Stimulated activated naive CD8-positive, alpha-beta T cell treated with anti-CD3 and anti-CD28 coated beads, Interleukin-15, Interleukin-2, amounts not matched to agents 100 ng/mL and 50 ng/mL, for 24 hours (primary cell): ENCODE results near the gene RAPGEF1.

ENCODE experiments used
- H3K27ac Mint-ChIP-seq: one replicate; pipeline ENCODE4 v1.8.0; 2021; ENCODE audit warnings: mild to moderate bottlenecking, mixed read lengths
- H3K27me3 Mint-ChIP-seq: one replicate; pipeline ENCODE4 v1.8.0; 2021; ENCODE audit warnings: mixed read lengths
- H3K36me3 Mint-ChIP-seq: one replicate; pipeline ENCODE4 v1.8.0; 2021; ENCODE audit warnings: low read depth, mixed read lengths
- H3K4me1 Mint-ChIP-seq: one replicate; pipeline ENCODE4 v1.8.0; 2021; ENCODE audit warnings: low read depth, mixed read lengths
- H3K4me3 Mint-ChIP-seq: one replicate; pipeline ENCODE4 v1.8.0; 2021; ENCODE audit warnings: mild to moderate bottlenecking, mixed read lengths
- H3K9me3 Mint-ChIP-seq: one replicate; pipeline ENCODE4 v1.8.0; 2021; ENCODE audit warnings: mixed read lengths

The RAPGEF1 gene

DNA sequence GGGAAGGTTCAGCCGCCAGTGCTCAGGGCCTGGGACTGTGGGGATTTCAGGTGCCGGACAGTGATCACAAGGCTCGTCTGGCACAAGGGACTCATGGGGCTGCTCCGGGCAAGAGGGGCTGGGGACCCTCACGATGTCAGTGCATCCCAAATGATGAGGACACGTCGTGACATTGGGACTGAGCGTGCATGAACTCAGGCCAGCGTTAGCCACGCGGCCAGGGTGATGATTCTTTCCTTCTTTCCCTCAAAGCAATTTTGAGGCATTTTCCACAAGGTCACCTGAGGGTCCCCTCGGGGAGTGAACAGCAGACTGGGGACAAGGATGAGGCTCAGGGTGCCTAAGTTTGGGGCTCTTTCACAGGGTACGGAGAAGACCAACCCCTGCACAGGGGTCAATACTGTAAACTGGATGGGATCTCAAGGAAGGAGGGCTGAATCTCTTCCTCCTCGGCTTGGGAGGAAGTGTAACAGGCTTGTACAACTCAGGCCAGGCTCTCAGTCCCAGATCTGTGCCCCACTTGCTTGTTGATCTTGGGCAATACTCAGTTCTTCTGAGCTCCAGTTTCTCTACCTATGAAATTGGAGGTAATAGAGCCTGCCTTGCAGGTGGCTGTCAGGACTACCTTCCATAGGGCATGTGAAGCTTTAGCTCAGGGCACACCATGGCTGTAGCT, 116.1 kb downstream of the RAPGEF1 start:
- H3K4me3 Mint-ChIP-seq: no peak overlapping the region
- peaks cover 27% of the 10 kb centered on the region for H3K4me1 Mint-ChIP-seq
- peaks cover 61% of the 10 kb centered on the region for H3K36me3 Mint-ChIP-seq
- no peaks in the 10 kb centered on the region for H3K9me3 Mint-ChIP-seq
- no peaks in the 10 kb centered on the region for H3K27me3 Mint-ChIP-seq
- H3K27ac Mint-ChIP-seq: no peak overlapping the region

DNA sequence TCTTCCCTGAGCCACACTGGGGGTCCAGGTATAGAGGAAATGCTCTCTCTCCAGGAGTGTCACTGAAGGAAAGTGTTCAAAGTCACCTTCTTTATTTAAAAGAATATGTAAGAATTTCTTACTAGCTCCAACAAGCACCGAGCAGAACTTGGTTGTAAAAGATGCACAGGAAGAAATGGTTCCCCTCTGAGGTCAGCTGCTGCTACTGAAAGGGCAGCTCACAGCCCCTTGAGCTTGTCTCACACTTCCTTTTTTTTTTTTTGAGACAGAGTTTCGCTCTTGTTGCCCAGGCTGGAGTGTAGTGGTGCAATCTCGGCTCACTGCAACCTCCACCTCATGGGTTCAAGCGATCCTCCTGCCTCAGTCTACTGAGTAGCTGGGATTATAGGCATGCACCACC, 117.4 kb downstream of the RAPGEF1 start:
- Mint-ChIP-seq H3K27me3 (no peaks in the 10 kb centered on the region), H3K36me3 (peaks cover 68% of the 10 kb centered on the region), H3K4me1 (peaks cover 21% of the 10 kb centered on the region), H3K4me3 (no peak overlapping the region), H3K9me3 (no peaks in the 10 kb centered on the region), H3K27ac (peak overlapping the region; percentile 59)

DNA sequence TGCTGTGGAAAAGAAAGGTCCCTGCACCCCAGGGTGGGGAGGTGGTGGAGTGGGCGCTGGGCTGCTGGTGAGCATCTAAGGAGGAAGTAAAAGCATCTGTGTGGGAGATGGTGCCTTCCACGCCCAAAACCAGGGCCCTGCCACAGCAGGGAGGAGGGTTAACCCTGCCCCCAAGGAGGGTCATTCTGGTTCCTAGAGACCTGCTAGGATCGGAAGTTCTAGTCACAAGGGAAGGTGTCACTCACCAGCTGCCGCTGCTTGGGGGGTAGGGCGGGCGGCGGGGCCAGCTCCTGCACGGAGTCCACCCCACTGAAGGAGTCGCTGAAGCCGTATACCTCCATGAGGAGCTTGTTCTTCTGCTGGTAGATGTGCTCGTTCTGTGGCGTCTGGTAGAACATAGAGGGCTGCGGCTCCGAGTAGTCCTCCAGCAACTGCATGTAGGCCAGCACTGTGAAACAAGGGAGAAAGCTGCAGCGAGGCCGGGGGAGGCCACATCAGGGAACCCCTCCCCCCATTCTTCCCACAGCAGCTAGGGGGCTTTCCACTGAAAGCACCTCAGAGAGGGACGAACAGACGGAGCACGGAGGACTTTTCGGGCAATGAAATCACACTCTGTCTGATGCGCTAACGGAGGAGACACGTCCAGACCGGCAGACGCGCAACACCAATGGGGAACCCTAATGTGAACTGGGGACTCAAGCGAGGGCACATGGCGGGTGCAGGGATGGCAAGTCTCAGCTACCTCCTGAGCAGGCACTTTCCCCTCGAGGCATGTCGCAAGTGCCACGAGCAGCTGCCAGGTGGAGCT, 118.1 kb downstream of the RAPGEF1 start:
- Mint-ChIP-seq H3K36me3 (peaks cover 71% of the 10 kb centered on the region), H3K27me3 (no peaks in the 10 kb centered on the region), H3K27ac (peak overlapping the region; percentile 77), H3K9me3 (no peaks in the 10 kb centered on the region), H3K4me3 (no peak overlapping the region), H3K4me1 (peaks cover 17% of the 10 kb centered on the region)

DNA sequence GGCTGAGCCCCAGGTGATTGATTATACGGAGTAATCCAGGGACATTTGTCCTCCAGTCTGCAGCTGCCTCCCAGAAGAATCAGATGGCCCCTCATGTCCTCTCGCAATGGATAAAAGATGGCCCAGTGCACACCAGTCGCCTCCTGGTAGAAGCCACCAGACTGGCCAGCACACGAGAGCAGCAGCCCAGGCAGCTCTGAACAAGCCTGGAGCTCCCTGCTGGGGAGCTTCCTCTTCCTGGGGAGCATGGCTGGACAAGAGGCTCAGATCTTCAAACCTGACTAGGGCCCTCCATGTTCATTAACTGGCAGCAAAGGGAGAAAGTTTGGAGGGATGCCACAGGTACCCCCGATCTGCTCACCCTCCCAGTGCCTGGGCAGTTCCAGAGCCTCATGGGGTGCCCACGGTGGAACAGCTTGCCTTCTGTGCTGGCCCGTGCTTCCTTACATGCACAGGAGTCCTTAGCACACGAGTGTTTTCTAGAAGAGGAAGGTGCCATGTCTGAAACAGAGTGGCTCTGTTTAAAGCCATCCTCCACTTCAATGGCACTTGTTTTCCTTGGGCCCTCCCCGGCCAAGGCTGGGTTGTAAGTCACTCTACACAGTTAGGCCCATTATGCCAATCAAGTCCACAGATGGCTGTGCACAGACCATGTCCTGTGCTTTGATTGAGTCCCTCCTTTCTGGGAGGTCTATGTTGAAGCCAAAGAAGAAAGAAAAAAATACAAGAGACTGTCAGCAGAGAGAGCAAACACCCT, 118.9 kb downstream of the RAPGEF1 start:
- Mint-ChIP-seq H3K27ac (peak overlapping the region; percentile 77), H3K4me3 (no peak overlapping the region), H3K4me1 (peaks cover 17% of the 10 kb centered on the region)

DNA sequence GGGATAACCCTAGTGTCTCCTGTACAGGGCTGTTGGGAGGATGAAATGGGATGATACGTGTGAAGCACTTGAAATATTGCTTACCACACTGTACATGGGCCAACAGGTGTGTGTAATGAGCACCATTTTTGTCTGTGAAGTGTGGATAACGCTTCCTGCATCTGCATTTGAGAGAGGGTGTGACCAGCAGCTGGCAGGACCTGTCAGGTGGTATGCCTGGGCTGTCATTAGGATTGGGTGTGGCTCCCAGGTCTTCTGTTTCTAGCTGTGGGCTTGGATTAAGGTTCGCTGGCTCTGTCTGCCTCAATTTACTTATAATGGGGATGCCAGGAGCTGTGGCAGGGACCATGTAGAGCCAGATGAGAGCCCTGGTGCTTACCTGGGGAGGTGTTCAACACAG, 120.2 kb downstream of the RAPGEF1 start:
- Mint-ChIP-seq H3K9me3 (no peaks in the 10 kb centered on the region), H3K27ac (no peak overlapping the region), H3K27me3 (no peaks in the 10 kb centered on the region), H3K36me3 (peaks cover 72% of the 10 kb centered on the region), H3K4me3 (no peak overlapping the region), H3K4me1 (peaks cover 10% of the 10 kb centered on the region)

More for the DNA sequence above, 118.9 kb downstream of the RAPGEF1 start:
- H3K9me3 Mint-ChIP-seq: no peaks in the 10 kb centered on the region
- H3K27me3 Mint-ChIP-seq: no peaks in the 10 kb centered on the region
- peaks cover 75% of the 10 kb centered on the region for H3K36me3 Mint-ChIP-seq

DNA sequence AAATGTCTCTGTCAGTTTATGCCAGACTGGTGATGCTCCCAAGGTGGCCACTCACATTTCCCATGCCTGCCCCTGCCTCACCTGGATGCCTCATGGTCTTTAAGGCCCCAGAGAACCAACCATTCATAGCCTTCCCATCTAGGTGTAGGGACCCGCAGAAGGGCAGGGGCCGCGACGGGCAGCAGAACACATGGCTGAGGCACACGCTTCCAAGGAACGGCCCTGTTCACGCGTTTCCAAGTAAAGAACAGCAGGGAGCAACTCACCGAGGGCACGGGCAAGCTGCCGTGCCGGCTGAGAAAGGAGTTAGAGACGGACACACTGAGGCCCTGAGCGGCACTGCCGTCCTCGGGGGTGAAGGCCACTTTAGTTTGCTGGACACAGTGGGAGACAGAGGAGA, 121.1 kb downstream of the RAPGEF1 start:
- Mint-ChIP-seq H3K9me3 (no peaks in the 10 kb centered on the region), H3K27me3 (no peaks in the 10 kb centered on the region), H3K4me3 (no peak overlapping the region), H3K36me3 (peaks cover 75% of the 10 kb centered on the region), H3K4me1 (peaks cover 10% of the 10 kb centered on the region), H3K27ac (no peak overlapping the region)

DNA sequence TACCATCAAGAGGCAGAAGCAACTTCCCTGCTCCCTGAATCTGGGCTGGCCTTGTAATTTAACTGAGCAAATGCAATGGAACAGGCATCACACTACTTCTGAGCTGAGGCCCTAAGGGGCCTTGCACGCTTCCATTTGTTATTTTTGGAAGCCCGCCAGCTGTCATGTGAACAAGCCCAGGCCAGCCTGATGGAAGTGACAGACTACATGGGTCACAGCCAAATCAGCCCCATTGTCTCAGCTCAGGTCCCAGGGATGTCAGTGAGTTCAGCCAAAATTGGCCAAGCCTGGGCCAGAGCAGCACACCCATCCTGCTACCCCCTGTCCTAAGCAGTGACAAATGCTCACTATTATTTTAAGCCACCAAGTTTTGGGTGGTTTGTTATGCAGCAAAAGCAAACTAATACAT, 121.8 kb downstream of the RAPGEF1 start:
- Mint-ChIP-seq H3K27ac (peak overlapping the region; percentile 18), H3K27me3 (no peaks in the 10 kb centered on the region), H3K4me3 (no peak overlapping the region), H3K9me3 (no peaks in the 10 kb centered on the region), H3K4me1 (peaks cover 10% of the 10 kb centered on the region), H3K36me3 (peaks cover 75% of the 10 kb centered on the region)

DNA sequence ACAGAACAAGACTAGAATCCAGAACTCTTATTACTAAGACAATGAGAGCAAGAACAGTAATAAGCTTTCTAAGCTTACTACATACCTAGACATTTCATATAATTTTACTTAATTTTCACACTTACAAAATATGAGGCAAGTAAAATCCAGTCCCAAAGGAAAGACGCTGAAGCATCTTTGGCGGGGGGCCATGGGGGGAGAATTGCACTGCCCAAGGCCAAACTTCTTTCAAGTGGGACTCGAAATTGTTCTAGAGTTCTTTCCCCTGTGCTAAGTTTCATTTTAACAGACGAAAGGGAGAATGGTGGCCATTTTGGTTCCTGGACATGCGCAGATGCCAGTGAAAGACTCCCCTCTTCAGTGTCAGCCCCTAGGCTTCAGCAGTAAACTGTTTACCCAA, 122.3 kb downstream of the RAPGEF1 start:
- Mint-ChIP-seq H3K36me3 (peaks cover 75% of the 10 kb centered on the region), H3K9me3 (no peaks in the 10 kb centered on the region), H3K4me3 (no peak overlapping the region), H3K27me3 (no peaks in the 10 kb centered on the region), H3K27ac (peak overlapping the region; percentile 18), H3K4me1 (peaks cover 10% of the 10 kb centered on the region)

DNA sequence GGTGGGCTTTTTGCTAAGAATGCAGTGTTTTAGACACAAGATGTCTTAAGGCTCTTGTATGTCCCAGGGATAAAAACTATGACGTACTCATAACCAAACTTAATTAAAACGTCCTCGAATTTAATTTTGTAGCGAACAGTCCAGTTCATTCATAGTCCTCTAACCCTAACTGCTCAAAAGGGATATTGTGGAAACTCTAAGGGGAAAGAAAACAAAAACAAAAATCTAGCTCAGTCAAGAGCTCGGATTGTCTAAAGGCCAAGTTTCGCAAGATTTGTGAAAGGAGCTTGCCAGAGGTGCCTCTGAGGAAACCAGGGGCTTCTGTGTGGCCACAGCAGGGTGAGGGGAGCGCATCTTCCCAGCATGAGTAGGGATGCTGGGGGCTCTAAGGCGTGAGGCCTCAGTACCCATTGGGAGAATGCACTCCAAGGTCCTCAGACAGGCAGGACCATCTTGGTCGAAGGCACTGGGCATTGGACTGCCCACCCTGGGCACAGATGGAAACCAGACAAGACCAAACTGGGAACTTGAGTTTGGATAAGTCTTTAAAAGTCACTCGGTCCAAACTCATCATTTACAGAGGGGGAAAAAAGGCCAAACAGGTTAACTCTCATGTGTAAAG, 122.8 kb downstream of the RAPGEF1 start:
- peaks cover 73% of the 10 kb centered on the region for H3K36me3 Mint-ChIP-seq
- H3K27ac Mint-ChIP-seq: no peak overlapping the region
- H3K4me3 Mint-ChIP-seq: no peak overlapping the region

DNA sequence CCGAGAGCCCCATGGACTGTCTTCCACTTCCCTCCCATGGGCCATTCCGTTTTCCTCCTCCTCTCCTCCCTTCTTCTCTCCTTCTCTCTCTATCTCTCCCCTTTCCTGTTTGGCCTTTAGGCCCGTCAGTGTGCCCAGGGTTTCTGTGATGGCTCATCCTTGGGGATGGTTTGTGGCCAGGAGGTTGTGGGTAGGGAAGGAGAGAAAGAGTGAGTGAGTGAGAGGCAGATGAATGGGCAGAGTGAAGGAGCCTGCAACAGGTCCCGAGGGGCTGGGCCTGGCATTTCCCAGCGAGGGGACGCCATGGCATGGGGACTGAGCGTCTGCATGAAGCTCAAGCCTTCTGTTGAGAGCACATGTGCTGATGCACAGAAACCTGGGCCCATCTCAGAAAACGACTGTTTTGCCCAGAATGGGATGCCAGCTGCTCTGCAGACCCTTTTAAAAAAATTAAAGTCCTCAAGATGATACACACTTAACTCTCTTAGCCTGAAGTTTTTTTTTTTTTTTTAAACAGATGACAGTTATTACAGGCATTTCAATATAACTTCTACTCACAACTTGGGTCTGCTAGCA, 125.4 kb downstream of the RAPGEF1 start:
- no peak overlapping the region for H3K4me3 Mint-ChIP-seq
- no peaks in the 10 kb centered on the region for H3K9me3 Mint-ChIP-seq
- no peak overlapping the region for H3K27ac Mint-ChIP-seq
- no peaks in the 10 kb centered on the region for H3K27me3 Mint-ChIP-seq
- peaks cover 65% of the 10 kb centered on the region for H3K36me3 Mint-ChIP-seq
- no peaks in the 10 kb centered on the region for H3K4me1 Mint-ChIP-seq

More for the DNA sequence above, 122.8 kb downstream of the RAPGEF1 start:
- H3K4me1 Mint-ChIP-seq: peaks cover 10% of the 10 kb centered on the region
- no peaks in the 10 kb centered on the region for H3K27me3 Mint-ChIP-seq
- H3K9me3 Mint-ChIP-seq: no peaks in the 10 kb centered on the region

DNA sequence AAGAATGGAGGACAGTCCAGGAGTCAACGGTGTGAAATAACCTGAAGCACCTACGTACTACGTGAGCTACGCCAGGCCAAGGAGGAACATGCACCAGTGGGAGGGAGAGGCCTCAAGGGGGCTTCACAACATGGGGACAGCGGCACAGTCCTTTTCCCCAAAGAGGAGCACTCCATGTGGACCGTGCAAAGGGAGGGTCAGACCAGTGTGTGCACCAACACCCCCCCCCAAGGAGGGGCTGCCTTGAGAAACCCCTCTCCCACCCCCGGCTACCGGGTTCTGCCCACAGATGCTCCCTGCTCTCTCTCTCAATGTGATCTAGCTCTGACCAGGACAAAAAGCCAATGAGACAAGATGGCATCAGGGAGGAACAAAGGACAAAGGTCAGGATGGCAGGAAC, 126.0 kb downstream of the RAPGEF1 start:
- Mint-ChIP-seq H3K4me3 (no peak overlapping the region), H3K36me3 (peaks cover 64% of the 10 kb centered on the region), H3K9me3 (no peaks in the 10 kb centered on the region), H3K4me1 (no peaks in the 10 kb centered on the region), H3K27me3 (no peaks in the 10 kb centered on the region), H3K27ac (no peak overlapping the region)

DNA sequence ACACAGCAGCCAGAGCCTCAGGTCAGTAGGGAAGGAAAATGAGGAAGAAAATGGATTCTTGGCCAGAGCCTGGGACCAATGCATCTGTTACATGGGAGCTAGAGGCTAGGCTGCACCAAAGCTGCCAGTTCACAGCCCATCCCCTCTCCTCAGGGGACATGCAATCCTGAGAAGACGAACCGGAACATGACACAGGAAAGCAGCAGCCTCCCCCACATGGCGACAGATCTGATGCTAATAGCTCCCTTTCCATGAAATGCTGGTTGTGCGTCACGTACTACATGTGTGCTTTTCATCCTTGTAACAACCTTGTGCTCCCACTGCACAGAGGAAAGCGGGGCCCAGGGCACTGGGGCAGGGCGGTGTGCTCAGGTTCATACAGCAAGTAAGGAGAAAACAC, 127.0 kb downstream of the RAPGEF1 start:
- Mint-ChIP-seq H3K36me3 (peaks cover 59% of the 10 kb centered on the region), H3K27ac (no peak overlapping the region), H3K4me1 (no peaks in the 10 kb centered on the region)

DNA sequence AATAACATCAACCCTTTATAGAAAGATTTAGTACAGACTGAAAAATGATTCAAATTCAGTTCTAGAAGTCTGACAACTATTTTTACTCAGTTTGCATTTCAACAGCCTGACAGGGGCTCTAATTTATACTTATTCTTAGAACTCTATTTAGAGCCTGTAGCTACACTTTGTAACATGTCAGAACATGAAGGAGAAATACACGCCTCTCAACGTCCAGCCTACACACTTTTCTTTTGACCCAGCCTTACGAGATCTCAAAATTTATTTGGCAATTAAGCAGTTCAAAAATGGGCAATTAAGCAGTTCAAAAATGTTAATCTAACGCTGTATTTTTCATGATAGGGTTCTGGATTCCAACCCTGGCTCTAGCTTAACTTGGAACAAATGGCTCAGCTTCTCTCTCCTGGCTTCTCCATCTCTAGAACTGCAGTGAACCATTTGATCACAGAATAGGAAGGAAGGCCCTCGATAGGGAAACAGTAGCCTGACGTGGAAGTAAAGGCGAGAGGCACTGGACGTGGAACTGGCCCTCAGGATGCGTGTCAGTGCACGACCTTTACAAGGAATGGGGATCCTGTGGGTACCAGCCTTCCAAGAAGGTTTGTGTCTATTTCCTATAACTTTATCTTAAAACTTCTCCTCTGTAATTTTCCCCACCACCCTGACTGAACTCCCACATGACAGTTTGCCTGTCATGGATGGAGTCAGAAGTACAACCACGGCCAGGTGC, 128.1 kb downstream of the RAPGEF1 start:
- H3K4me1 Mint-ChIP-seq: no peaks in the 10 kb centered on the region
- no peaks in the 10 kb centered on the region for H3K27me3 Mint-ChIP-seq
- H3K27ac Mint-ChIP-seq: no peak overlapping the region
- H3K36me3 Mint-ChIP-seq: peaks cover 53% of the 10 kb centered on the region
- H3K4me3 Mint-ChIP-seq: no peak overlapping the region
- no peaks in the 10 kb centered on the region for H3K9me3 Mint-ChIP-seq

More for the DNA sequence above, 127.0 kb downstream of the RAPGEF1 start:
- no peak overlapping the region for H3K4me3 Mint-ChIP-seq
- H3K27me3 Mint-ChIP-seq: no peaks in the 10 kb centered on the region
- no peaks in the 10 kb centered on the region for H3K9me3 Mint-ChIP-seq

DNA sequence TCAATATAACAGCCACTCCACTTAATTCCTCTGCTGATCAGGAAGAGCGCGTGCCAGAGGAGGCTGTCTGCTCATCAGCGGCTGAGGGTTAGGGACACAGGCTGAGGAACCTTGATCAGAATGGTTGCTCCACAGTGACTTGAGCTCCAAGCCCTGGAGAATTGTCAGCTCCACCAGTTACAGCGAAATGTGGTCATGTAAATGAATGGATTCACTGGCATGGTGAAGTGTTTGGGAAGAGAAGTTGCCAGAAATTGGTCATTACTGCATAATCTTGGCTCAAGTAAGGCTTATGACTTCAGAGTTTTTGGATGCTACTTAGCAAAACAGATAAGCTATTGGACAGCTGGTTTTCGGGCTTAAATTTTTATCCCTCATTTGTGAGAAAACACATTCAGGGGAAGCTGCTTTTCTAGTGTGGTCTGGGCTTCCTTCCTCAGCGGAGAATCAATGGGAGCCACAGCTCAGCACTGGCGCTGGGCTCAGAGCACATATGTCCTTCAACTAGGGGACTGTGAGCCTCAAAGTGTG, 129.6 kb downstream of the RAPGEF1 start:
- H3K27ac Mint-ChIP-seq: no peak overlapping the region
- H3K4me1 Mint-ChIP-seq: no peaks in the 10 kb centered on the region
- H3K9me3 Mint-ChIP-seq: no peaks in the 10 kb centered on the region
- H3K27me3 Mint-ChIP-seq: no peaks in the 10 kb centered on the region
- no peak overlapping the region for H3K4me3 Mint-ChIP-seq
- peaks cover 47% of the 10 kb centered on the region for H3K36me3 Mint-ChIP-seq
